Dorsolateral prefrontal cortex (tissue), 118 donors: Measurements from ENCODE around the gene MED28. TPM values are rescaled to one million over a fixed set of nuclear protein-coding genes. Genes with fewer than 3 reads are reported as not detected.

Source experiments
- total RNA-seq, 120 experiments: library from RNA; stranded (reverse); gene quantifications; one replicate each; pipeline versions ENCODE4 v1.2.3 to v1.2.4, GENCODE V29; 2022

The MED28 gene
- total RNA-seq, 120 experiments from 2014 or later: 42.6 to 89.2 (median 58.0) TPM

Other genes starting within 250 kb of the MED28 start
- gene QDPR, start 102.6 kb upstream of the MED28 start, total RNA-seq: 1,000 to 10,000 TPM in 1 of 120 experiments, 100 to 1,000 TPM in 119; 164 to 1,204 (median 436) TPM
- not detected for gene CLRN2, start 99.5 kb upstream of the MED28 start, total RNA-seq
- 100 to 1,000 TPM in 1 of 120 experiments, 10 to 100 TPM in 119; 29.7 to 116 (median 52.0) TPM for gene LAP3, start 37.4 kb upstream of the MED28 start, total RNA-seq
- 1 to 10 TPM; 1.4 to 3.9 (median 2.3) TPM for gene FAM184B, start 167.0 kb downstream of the MED28 start, total RNA-seq
- 10 to 100 TPM; 24.8 to 77.9 (median 45.8) TPM for gene DCAF16, start 196.1 kb downstream of the MED28 start, total RNA-seq
- 1 to 10 TPM in 10 of 120 experiments, under 1 TPM in 63, not detected in 47; 0.12 to 1.8 (median 0.44) TPM for gene NCAPG, start 196.3 kb downstream of the MED28 start, total RNA-seq